Measurements from ENCODE around the gene TNFAIP8L2. TPM values are rescaled to one million over a fixed set of nuclear protein-coding genes. Genes with fewer than 3 reads are reported as not detected.

TNFAIP8L2 gene
- total RNA-seq, 1 donor from 2014 or later, result 9.3 TPM

DNA sequence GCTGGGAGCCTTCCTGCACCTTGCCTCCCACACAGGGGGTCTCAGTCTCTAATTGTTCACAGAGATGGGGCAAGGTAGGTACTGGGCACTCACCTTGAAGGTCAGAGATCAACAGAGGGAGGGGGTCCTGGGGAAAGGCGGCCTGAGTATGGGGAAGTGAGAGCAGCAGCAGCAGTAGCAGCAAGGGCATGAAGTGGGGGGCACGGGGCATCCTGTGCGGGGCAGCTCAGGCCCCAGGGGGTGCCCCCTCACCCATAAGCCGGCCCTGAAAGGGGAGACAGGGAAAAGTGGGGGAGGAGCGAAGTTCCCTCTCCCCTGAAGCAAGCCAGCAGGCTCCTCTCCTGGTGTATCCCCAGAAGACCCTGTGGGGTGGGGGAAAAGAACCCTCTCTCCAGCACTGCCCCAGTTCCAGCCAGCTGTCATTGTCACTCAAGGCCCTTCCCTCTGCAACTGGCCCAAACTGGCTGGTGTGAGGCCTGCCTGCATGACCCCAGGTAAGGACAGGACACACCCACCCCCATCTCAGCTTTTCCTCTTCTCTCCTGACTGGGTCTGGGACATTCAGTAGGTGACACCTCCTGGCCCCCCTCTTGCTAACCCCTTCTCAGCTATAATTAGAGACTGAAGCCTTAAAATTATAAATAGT is 13.9 kb upstream of the TNFAIP8L2 start:
- TF ChIP-seq, protein P1, sequence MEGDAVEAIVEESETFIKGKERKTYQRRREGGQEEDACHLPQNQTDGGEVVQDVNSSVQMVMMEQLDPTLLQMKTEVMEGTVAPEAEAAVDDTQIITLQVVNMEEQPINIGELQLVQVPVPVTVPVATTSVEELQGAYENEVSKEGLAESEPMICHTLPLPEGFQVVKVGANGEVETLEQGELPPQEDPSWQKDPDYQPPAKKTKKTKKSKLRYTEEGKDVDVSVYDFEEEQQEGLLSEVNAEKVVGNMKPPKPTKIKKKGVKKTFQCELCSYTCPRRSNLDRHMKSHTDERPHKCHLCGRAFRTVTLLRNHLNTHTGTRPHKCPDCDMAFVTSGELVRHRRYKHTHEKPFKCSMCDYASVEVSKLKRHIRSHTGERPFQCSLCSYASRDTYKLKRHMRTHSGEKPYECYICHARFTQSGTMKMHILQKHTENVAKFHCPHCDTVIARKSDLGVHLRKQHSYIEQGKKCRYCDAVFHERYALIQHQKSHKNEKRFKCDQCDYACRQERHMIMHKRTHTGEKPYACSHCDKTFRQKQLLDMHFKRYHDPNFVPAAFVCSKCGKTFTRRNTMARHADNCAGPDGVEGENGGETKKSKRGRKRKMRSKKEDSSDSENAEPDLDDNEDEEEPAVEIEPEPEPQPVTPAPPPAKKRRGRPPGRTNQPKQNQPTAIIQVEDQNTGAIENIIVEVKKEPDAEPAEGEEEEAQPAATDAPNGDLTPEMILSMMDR (IDR thresholded peaks at IDR 0.05), result no peak
- H3K9me3 Mint-ChIP-seq, result no peaks in the 10 kb centered on the region
- peaks cover 7% of the 10 kb centered on the region for H3K27me3 Mint-ChIP-seq
- intact Hi-C loops (cut with micrococcal nuclease), result no loop called here
- DNase-seq, result no peak
- no peak overlapping the region for H3K27ac Mint-ChIP-seq
- ATAC-seq (ENCODE audit: low read depth), result no peak
- no peak overlapping the region for H3K4me3 Mint-ChIP-seq
- H3K4me1 Mint-ChIP-seq, result peaks cover 18% of the 10 kb centered on the region
- CTCF ChIA-PET, result no interaction called here
- H3K36me3 Mint-ChIP-seq (ENCODE audit: low read depth), result no peaks in the 10 kb centered on the region
- POLR2A ChIA-PET, result interaction anchor here (0.6 kb wide), 1 partner anchor 584 kb away, joined by 3 read pairs; no protein-coding TSS in a partner anchor

- ChIA-PET CTCF (no interaction called here), POLR2A (no interaction called here)
- Mint-ChIP-seq H3K27me3 (peaks cover 7% of the 10 kb centered on the region), H3K9me3 (no peaks in the 10 kb centered on the region), H3K27ac (no peak overlapping the region), H3K36me3 (ENCODE audit: low read depth) (no peaks in the 10 kb centered on the region), H3K4me1 (peaks cover 18% of the 10 kb centered on the region), H3K4me3 (no peak overlapping the region)
- intact Hi-C loops (cut with micrococcal nuclease), result no loop called here
- TF ChIP-seq, protein P1 (IDR thresholded peaks at IDR 0.05), result no peak
- ATAC-seq (ENCODE audit: low read depth) (no peak), DNase-seq (no peak)
These were observed 13.4 kb upstream of the TNFAIP8L2 start for GRCh38 chr1:151143057-151143435.

- POLR2A ChIA-PET, result interaction anchor here (0.6 to 1.4 kb wide), 3 partner anchors 13 to 44 kb away, joined by 3 to 5 read pairs (median 4); partner anchors contain the start of gene TNFAIP8L2
- DNase-seq (no peak), ATAC-seq (ENCODE audit: low read depth) (no peak)
- TF ChIP-seq, protein P1 (IDR thresholded peaks at IDR 0.05), result no peak
- H3K27ac Mint-ChIP-seq, result no peak overlapping the region
- H3K27me3 Mint-ChIP-seq, result peaks cover 7% of the 10 kb centered on the region
- no peaks in the 10 kb centered on the region for H3K9me3 Mint-ChIP-seq
- H3K4me3 Mint-ChIP-seq, result no peak overlapping the region
- CTCF ChIA-PET, result no interaction called here
- intact Hi-C loops (cut with micrococcal nuclease), result no loop called here
- peaks cover 18% of the 10 kb centered on the region for H3K4me1 Mint-ChIP-seq
- no peaks in the 10 kb centered on the region for H3K36me3 Mint-ChIP-seq (ENCODE audit: low read depth)
These were observed 12.5 kb upstream of the TNFAIP8L2 start for GRCh38 chr1:151143986-151144385.

GRCh38 chr1:151144474-151145303 is 11.8 kb upstream of the TNFAIP8L2 start:
- intact Hi-C loops (cut with micrococcal nuclease), result no loop called here
- no peak for ATAC-seq (ENCODE audit: low read depth)
- H3K27ac Mint-ChIP-seq, result no peak overlapping the region

More at GRCh38 chr1:151144474-151145303, 11.8 kb upstream of the TNFAIP8L2 start:
- CTCF ChIA-PET, result no interaction called here
- Mint-ChIP-seq H3K36me3 (ENCODE audit: low read depth) (no peaks in the 10 kb centered on the region), H3K4me3 (peak overlapping the region; percentile 3), H3K4me1 (peaks cover 18% of the 10 kb centered on the region), H3K9me3 (no peaks in the 10 kb centered on the region), H3K27me3 (peaks cover 7% of the 10 kb centered on the region)
- no peak for DNase-seq
- TF ChIP-seq, protein P1 (IDR thresholded peaks at IDR 0.05), result no peak
- POLR2A ChIA-PET, result interaction anchor here (0.5 to 1.4 kb wide), 4 partner anchors 9 to 379 kb away, joined by 3 to 7 read pairs (median 4); partner anchors contain the start of genes CTSS and TNFAIP8L2

Measured in activated B cell treated with CpG ODN at 0.5 μM for 24 hours (primary cell).